HG03095 (cell line): Measurements from ENCODE around the gene SLC7A6.
"Not testable (repeated sequence)": the region's sequence is repeated elsewhere in the genome, so short reads cannot be mapped to it uniquely, and the experiment has no call there.

Source experiments
- ATAC-seq: cut with Tn5 transposase; IDR thresholded peaks from one replicate; pipeline ENCODE4 v1.9.1; 2021; ENCODE audit warnings: moderate library complexity; ENCODE audit not compliant: unreplicated experiment

SLC7A6 gene

GRCh38 chr16:68281368-68282063 is 17.2 kb downstream of the SLC7A6 start:
- ATAC-seq, result no peak

- ATAC-seq, result no peak
Observed at GRCh38 chr16:68282064-68282452, 17.7 kb downstream of the SLC7A6 start.

GRCh38 chr16:68283346-68283745 is 19.0 kb downstream of the SLC7A6 start:
- no peak for ATAC-seq

- ATAC-seq, result peak; percentile 30
Observed at GRCh38 chr16:68283801-68284598, 19.7 kb downstream of the SLC7A6 start.

GRCh38 chr16:68284847-68285246 is 20.5 kb downstream of the SLC7A6 start:
- peak; percentile 50 for ATAC-seq

GRCh38 chr16:68285683-68286082 is 21.4 kb downstream of the SLC7A6 start:
- no peak for ATAC-seq

- ATAC-seq, result no peak
Observed at GRCh38 chr16:68286153-68287074, 22.1 kb downstream of the SLC7A6 start.

- no peak for ATAC-seq
Observed at GRCh38 chr16:68287276-68288251, 23.2 kb downstream of the SLC7A6 start.

GRCh38 chr16:68288252-68288650 is 23.9 kb downstream of the SLC7A6 start:
- no peak for ATAC-seq

GRCh38 chr16:68288796-68289195 is 24.5 kb downstream of the SLC7A6 start:
- ATAC-seq, result not testable (repeated sequence)

GRCh38 chr16:68289202-68289601 is 24.9 kb downstream of the SLC7A6 start:
- ATAC-seq, result no peak

- peak; percentile 61 for ATAC-seq
Observed at GRCh38 chr16:68289621-68290329, 25.4 kb downstream of the SLC7A6 start.

GRCh38 chr16:68290450-68290849 is 26.1 kb downstream of the SLC7A6 start:
- no peak for ATAC-seq

GRCh38 chr16:68291227-68291626 is 26.9 kb downstream of the SLC7A6 start:
- ATAC-seq, result no peak

- ATAC-seq, result no peak
Observed at GRCh38 chr16:68292425-68292824, 28.1 kb downstream of the SLC7A6 start.

GRCh38 chr16:68296291-68296690 is 32.0 kb downstream of the SLC7A6 start:
- no peak for ATAC-seq

- no peak for ATAC-seq
Observed at GRCh38 chr16:68296693-68297092, 32.4 kb downstream of the SLC7A6 start.

GRCh38 chr16:68297908-68298307 is 33.6 kb downstream of the SLC7A6 start:
- no peak for ATAC-seq

GRCh38 chr16:68298312-68298711 is 34.0 kb downstream of the SLC7A6 start:
- ATAC-seq, result no peak
